ENCODE measurements around the gene TDRD7. TPM values are rescaled to one million over a fixed set of nuclear protein-coding genes. Genes with fewer than 3 reads are reported as not detected.

The TDRD7 gene
- total and polyA plus RNA-seq, 8 donors: 6.3 to 17.5 (median 7.4) TPM

GRCh38 chr9:97503862-97504210 lies 91.9 kb downstream of the TDRD7 start:
- Histone ChIP-seq H3K27ac (no peak overlapping the region), H3K9me3 (no peaks in the 10 kb centered on the region), H3K27me3 (peaks cover 13 to 65% of the 10 kb centered on the region in 2 donors), H3K36me3 (no peaks in the 10 kb centered on the region), H3K4me3 (no peak overlapping the region), H3K4me1 (peaks cover 15 to 27% of the 10 kb centered on the region in 2 donors)
- no peak for DNase-seq
- no peak for TF ChIP-seq CTCF (IDR thresholded peaks at IDR 0.05)
- no peak for ATAC-seq
- intact Hi-C loops (cut with DNase I): no loop called here

- H3K36me3 ChIP-seq: no peaks in the 10 kb centered on the region
- DNase-seq: no peak
- H3K4me1 ChIP-seq: peaks cover 15 to 27% of the 10 kb centered on the region in 2 donors
- no peak for TF ChIP-seq CTCF (IDR thresholded peaks at IDR 0.05)
- intact Hi-C loops (cut with DNase I): no loop called here
- H3K27ac ChIP-seq: no peak overlapping the region
- no peak for ATAC-seq
- no peak overlapping the region for H3K4me3 ChIP-seq
- peaks cover 13 to 58% of the 10 kb centered on the region in 2 donors for H3K27me3 ChIP-seq
- no peaks in the 10 kb centered on the region for H3K9me3 ChIP-seq
Measured at GRCh38 chr9:97504381-97505216, 92.7 kb downstream of the TDRD7 start.

- Histone ChIP-seq H3K4me1 (peaks cover 15 to 24% of the 10 kb centered on the region in 2 donors), H3K4me3 (no peak overlapping the region), H3K9me3 (no peaks in the 10 kb centered on the region), H3K36me3 (no peaks in the 10 kb centered on the region), H3K27me3 (peaks cover 13 to 45% of the 10 kb centered on the region in 2 donors), H3K27ac (no peak overlapping the region)
- intact Hi-C loops (cut with DNase I): no loop called here
- DNase-seq (no peak), ATAC-seq (no peak)
- TF ChIP-seq CTCF (IDR thresholded peaks at IDR 0.05): no peak
Measured at GRCh38 chr9:97505845-97506244, 93.9 kb downstream of the TDRD7 start.

- ATAC-seq: no peak
- H3K4me3 ChIP-seq: no peak overlapping the region
- intact Hi-C loops (cut with DNase I): no loop called here
- no peak for TF ChIP-seq CTCF (IDR thresholded peaks at IDR 0.05)
- no peak for DNase-seq
- no peaks in the 10 kb centered on the region for H3K36me3 ChIP-seq
- H3K27me3 ChIP-seq: peaks cover 13 to 41% of the 10 kb centered on the region in 2 donors
- no peaks in the 10 kb centered on the region for H3K9me3 ChIP-seq
- H3K4me1 ChIP-seq: peaks cover 15 to 19% of the 10 kb centered on the region in 2 donors
- no peak overlapping the region for H3K27ac ChIP-seq
Measured at GRCh38 chr9:97506306-97506705, 94.4 kb downstream of the TDRD7 start.

GRCh38 chr9:97506787-97507186 lies 94.9 kb downstream of the TDRD7 start:
- Histone ChIP-seq H3K4me3 (no peak overlapping the region), H3K4me1 (peaks cover 14 to 17% of the 10 kb centered on the region in 2 donors), H3K27me3 (peaks cover 13 to 37% of the 10 kb centered on the region in 2 donors), H3K36me3 (no peaks in the 10 kb centered on the region), H3K9me3 (no peaks in the 10 kb centered on the region), H3K27ac (no peak overlapping the region)
- ATAC-seq (no peak), DNase-seq (no peak)
- TF ChIP-seq CTCF (IDR thresholded peaks at IDR 0.05): no peak
- intact Hi-C loops (cut with DNase I): no loop called here

Measured in left lung (tissue), 10 donors.